HG02763 (cell line): Measurements from ENCODE around the gene NADSYN1.
"Not testable (repeated sequence)": the region's sequence is repeated elsewhere in the genome, so short reads cannot be mapped to it uniquely, and the experiment has no call there.

ENCODE experiments used
- ATAC-seq: cut with Tn5 transposase; IDR thresholded peaks from one replicate; pipeline ENCODE4 v1.9.1; 2021; ENCODE audit warnings: mild to moderate bottlenecking, moderate library complexity; ENCODE audit not compliant: unreplicated experiment

The NADSYN1 gene

DNA sequence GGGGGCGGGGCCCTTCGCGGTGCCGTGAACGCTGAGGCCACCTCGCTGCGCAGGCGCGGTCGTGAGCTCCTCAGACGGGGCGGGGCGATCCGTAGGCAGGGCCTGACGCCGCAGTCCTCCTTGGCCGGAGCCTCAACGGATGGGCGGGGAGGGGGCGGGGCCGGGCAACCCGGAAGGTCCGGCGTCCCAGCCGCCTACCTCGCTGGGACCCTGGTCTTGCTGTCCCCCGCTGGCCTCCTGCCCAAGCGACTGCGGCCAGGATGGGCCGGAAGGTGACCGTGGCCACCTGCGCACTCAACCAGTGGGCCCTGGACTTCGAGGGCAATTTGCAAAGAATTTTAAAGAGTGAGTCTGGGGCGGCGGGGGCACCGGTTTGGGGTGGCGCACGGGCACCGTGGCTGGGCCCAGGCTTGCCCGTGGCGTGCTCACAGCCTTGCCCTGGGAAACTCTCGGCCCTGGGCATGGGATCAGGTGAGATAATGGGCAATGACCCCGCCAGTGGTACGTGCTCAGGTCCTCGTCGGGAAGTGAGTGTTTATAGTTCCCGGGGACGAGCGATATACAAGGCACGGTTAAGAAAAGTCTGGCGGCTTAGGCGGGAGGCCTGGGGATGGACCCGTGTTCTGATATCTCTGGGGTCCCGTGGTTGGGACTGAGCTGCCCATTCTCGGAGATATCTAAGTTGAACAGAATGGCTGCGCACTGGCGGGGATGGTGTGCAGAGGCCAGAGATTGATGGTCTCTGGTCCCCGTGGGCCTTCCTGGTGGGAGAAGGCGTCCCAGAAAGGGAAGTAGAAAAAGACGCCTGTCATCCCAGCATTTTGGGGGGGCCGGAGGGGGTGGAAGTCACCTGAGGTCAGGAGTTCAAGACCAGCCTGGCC is at the start of gene NADSYN1:
Gene NADSYN1 (plus strand): TSS at position 167 of the 881 bp plus-strand sequence. CDS start 94 bp downstream, at position 261.
- ATAC-seq, result peak; percentile 60

DNA sequence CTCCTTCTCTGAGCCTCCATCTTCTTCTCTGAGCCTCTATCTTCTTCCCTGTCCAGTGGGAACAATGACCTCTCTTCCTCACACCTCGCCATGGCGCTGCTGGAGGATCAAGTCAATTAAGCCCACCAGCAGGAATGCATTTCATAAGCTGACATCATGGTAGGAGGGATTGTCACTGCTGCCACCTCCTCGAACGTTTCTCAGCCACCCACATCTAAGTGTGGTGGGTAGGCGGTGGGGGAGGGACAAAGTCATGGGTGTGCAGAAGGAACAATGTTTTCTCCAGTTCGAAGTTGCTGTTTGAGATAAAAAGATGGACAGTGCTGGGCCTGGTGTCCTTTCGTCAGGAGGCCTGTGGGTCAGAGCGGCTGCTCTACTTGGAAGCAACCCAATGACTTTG is 48.8 kb upstream of the NADSYN1 start:
- no peak for ATAC-seq

DNA sequence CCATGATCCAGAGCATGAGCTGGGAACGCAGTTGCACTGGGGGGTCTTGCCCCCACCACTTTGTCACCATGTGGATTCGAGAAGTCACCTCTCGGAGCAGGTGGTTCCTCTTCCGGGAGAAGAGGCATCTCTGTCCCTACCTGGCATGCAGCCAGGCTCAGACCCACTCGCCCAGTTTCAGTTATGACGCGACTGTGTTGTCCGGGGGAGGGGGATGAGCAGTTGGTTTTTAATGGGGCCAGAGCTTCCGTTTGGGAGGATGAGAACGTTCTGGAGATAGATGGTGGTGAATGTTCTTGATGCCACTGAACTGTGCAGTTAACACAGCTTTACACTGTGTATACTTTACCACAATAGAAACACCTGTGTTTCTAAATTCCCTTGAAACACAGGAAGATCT is 46.3 kb upstream of the NADSYN1 start:
- ATAC-seq, result no peak

DNA sequence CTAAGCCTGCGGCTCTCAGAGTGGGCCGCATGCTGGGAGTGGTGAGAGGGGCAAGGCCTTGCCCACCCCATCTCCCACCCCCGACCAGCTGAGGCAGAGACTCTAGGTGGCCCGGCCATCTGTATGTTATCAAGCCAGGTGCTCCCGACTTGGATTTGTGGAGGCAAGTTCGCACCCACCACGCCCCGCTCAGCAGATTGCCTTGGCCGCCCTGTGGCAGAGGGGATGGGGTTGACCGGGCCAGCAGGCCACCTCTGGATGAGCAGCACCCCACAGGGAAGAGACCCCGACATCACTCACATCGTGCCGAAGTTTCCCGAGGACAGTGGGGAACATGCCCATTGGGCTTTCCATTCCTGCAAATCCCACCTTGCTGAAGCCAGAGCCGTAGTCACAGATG is 45.6 kb upstream of the NADSYN1 start:
- ATAC-seq, result no peak

DNA sequence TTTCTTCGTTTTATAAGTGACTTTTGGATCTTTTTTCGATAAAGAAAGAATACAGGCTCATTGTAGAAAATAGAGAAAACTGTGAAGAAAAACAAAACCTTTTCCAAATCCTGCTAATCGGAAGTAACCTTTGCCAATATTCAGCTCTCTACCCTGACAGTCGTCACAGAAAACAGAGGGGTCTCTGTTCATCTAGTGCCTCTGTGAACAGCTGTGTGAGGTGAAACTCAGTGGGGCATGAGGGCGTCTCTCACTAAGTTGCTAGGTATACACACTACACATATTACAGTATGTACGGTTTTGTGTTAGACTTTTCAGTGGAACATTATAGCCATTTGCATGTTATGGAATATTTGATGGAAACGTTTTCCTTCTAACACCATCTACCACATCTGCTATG is 44.2 kb upstream of the NADSYN1 start:
- no peak for ATAC-seq

DNA sequence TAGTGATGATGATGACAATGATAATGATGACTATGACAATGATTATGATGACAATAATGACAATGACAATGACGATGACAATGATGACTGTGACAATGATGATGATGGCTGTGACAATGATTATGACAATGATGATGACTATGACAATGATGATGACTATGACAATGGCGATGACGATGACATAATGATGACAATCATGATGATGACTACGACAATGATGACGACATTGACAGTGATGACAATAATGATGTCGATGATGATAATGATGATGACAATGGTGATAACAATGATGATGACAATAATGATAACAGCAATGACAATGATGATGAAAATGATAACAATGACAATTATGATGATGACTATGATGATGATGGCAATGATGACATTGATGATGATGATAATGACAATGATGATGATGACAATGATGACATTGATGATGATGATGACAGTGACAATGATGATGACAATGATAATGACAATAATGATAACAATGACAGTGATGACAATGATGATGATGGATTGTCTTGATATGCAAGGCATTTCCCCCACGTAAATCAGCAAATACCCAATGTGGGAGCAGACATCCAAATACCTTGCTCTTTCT is 42.5 kb upstream of the NADSYN1 start:
- ATAC-seq, result no peak

DNA sequence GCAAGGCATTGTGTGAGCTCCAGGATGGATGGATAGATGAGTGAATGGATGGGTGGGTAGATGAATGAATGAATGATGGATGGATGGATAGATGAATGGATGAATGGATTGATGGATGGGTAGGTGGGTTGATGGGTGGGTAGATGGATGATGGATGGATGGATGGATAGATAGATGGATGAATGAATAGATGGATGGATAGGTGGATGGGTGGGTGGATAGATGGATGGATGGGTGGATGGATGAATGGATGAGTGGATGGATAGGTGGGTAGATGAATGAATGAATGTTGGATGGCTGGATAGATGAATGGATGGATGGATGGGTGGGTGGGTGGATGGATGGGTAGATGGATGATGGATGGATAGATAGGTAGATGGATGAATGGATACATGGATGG is 38.4 kb upstream of the NADSYN1 start:
- ATAC-seq, result no peak

DNA sequence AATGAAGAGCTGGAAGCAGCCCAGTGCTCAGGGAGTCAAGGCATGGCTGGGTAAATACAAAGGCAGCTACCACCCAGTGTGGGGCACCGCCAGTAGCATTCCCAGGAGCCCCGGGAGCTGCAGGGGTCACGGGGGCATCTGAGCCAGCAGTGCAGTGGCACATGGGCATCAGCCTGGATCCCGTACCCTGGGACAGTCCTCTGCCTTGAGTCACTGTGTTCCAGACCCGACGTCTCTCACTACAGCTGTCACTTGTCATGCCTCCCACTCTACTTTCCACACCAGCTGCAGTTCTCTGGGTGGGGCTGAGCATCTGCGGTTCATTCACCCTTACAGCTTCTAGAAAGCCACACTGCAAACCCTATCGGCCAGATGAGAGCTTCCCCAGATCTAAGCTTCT is 34.4 kb upstream of the NADSYN1 start:
- ATAC-seq, result peak; percentile 63

DNA sequence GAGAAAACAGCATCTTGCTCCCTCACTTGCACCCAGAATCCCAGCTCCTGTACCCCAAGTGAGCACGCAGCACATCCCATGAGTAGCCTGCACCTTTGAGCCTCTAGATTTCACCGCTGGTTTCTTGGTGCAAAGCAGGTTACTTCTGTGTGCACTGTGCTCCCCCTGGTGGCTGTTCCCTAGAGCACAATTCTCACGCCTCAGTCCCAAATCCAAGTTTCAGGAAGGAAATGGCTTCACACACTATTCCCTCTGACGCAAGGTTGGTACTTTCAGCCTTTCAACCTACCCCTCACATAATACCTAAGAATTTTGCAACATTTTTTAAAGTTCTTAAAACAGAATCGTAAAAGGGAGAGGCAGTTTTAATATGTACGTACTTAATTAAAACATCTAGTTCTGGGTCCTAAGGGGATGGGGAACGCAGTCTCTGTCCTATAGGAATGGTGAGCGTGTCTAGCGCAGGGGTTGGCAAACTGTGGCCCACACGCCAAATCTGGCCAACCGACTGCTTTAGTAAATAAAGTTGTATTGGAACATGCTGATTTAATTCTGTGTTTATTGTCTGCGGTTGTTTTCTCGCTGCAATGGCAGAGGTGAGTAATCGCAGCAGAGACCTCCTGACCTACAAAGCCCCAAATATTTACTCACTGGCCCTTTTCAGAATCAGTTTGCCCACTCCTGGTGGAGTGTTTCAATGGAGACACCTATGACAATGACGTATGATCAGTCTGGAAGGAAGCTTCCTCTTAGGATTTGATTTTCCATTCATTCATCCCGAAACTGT is 32.4 kb upstream of the NADSYN1 start:
- ATAC-seq, result no peak

DNA sequence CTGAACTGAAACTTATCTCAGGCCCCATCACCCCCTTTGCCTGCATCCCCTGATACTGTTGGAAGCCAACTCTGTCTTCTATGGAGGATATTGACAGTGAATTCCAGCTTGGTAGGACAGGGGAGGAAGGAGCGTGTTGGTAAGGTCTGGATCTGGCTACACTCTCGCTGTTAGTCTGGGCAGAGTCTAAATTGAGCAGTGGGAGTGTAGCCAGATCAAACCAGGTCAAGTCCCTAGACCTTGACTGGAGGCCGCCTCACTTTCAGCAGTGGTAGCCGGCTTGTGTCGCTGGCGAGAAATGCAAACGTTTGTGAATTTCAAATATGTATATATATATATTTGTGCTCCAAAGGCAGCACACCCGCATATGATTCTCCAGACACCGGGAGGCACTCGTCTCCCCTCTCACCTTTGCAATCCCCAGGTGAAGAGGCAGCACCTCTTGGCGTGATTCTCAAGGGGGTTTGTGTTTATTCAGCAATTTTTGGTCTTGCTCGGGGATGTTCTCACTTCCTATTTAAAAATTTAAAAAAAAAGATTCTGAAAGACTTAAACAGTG is 31.5 kb upstream of the NADSYN1 start:
- no peak for ATAC-seq

DNA sequence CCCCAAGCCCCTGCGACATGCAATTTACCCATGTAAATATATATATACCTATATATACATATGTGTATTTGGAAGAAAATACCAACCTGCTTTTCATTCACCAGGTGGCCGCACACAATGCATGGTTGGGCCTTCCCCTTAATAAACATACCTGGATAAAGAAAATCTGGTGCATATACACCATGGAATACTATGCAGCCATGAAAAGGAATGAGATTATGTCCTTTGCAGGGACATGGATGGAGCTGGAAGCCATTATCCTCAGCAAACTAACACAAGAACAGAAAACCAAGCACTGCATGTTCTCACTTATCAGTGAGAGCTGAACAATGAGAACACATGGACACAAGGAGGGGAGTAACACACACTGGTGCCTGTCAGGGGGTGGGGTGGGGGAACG is 30.7 kb upstream of the NADSYN1 start:
- ATAC-seq, result not testable (repeated sequence)

DNA sequence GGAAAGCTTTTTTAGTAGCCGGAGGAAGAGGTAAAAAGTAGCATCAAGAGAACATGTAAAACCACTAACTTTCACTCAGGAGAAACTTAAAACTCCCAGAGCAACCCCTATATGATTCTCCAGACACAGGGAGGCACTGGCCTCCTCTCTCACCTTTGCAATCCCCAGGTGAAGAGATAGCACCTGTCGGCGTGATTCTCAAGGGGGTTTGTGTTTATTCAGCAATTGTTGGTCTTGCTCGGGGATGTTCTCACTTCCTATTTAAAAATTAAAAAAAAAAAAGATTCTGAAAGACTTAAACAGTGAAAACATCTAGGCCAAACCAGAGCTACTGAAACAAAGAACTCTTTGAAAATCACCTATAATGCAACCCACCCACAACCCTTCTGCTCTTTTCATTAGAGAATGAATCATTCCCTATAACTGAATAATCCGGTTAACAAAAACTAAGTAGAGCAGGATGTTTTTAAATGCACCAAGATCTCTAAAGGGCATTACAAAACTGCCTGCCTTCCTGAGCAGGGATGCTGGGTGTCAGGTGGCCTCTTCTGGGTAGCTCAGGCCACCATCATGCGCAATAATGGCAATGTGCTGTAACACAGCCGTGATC is 29.7 kb upstream of the NADSYN1 start:
- ATAC-seq, result no peak

DNA sequence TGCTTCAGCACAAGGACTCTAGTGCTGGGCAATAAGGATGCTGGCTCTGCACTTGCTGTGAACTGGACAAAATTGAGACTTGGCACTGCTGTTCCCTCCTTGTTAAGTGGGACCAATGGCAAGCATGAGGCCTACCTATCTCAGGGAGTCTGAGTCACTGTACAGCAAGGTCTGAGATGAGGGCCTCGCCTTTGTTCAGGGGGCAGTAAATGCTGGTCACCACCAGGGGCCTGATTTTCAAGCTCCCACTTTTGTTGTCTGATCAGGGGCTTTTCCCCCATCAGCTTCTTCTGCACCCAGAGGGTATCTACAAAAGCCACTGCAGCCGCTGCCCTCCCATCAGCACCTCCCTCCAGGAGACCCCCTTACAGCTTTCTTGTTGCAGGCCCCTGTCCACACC is 27.6 kb upstream of the NADSYN1 start:
- ATAC-seq, result no peak

DNA sequence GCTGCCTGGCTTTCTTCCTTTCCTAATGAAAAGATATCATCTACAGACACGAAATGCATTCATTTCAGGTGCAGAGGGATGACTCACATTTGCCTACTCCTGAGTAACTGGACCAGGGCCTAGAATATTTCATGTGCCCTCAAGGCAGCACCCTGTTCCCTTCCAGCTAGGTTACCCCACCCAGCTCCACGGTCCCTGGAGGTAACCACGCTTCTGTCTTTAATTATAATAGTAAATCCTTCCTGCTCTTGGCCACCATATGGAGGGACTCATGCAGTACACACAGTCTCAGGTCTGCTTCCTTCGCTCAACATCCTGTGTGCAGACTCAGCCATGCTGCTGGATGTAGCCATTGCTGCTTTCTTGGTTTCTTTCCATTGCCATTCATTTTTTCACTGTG is 27.1 kb upstream of the NADSYN1 start:
- no peak for ATAC-seq

DNA sequence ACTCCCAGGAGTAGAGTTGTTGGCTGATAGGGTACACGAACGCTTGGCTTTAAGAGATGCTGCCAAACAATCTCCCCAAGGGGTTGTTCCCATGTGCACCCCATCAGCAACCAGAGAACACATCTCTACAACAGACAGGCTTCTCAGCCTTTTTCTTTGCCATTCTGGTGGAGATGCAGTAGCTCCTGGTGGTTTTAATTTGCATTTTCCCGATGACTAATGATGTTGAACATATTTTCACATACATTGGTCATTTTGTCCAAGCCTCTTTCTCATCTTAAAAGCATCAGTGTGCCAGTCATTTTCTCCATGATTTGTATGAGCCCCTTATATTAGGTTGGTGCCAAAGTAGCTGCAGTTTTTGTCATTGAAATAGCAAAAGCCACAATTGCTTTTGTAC is 26.6 kb upstream of the NADSYN1 start:
- no peak for ATAC-seq

DNA sequence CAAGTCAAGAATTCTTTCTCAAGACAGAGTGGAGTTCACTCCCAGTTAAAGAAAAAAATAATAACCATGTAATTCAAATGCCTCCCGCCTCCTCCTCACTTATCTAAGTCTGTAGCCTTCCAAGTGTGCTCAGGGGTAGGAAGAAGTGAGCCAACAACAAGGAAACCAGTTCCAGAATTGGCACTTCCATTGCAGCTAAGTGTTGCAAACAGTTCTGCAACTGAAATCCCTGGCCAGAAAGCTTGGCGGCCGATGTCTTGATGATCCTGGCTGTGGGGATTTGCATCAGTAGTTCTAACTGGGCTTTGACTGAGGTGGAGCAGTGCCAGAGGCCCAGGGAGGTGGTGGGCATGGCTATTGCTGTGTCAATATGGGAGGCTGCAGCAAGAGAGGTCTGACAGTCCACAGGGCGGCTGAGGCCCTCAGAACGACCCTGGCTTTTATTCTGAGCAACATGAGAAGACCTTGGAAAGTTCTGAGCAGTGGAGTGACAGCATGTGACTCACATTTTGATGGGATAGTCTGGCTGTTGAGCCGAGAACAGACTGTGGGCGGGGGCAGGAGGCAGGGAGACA is 24.1 kb upstream of the NADSYN1 start:
- no peak for ATAC-seq

DNA sequence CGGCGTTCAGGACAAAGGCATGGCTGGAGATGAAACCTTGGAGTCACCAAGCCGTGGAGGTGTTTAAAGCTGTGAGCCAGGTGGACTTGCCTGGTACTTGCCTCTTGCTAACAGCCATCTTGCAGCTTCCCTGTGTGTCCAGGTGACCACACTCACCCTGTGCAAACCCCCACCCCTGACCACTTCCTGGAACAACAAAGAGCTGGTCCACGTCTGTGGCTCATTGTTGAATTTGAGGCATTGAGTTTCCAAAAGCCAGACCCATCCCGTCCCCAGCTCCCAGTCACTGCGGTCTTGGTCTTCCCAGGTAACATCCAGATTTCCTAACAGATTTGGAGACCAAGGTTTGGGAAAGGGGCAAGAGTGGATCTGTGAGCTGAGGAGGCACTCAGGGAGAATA is 23.3 kb upstream of the NADSYN1 start:
- no peak for ATAC-seq

DNA sequence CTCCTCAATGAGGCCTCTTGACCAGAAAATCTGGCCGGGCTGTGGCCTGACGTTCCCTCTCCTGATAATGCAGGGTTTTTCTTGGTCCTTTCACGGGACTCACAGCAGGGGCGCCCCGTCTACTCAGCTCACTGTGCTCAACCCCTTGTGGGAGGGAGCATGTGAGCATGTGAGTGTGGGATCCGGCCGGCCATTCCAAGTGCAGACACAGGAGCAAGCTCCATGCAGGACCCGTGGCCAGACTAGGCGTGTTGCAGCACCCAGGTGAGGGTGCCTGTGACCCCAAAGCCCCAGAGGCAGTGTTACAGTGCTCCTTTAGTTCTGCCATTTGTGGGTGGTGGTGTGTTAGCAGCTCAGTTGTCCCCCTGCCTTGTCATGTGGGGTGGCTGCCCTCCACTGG is 22.8 kb upstream of the NADSYN1 start:
- no peak for ATAC-seq

DNA sequence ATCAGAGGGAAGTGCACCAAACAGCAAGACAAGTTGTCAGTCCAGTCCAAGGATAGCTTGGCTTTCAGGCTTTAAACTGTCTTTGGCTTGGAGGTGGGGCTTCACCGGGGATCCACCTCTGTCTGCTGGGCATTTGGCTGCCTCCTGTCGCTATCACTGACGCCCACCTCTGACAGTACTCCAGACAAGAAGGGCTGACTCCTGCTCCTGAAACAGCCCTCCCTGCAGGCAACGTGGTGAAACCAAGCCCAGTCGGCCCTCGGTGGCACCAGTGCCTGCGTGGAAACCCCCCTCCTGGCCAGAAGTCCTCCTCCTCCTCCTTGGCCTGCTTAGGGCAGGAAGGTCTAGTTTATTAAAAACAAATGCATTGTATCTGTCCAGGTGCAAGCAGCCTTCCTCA is 21.7 kb upstream of the NADSYN1 start:
- no peak for ATAC-seq

DNA sequence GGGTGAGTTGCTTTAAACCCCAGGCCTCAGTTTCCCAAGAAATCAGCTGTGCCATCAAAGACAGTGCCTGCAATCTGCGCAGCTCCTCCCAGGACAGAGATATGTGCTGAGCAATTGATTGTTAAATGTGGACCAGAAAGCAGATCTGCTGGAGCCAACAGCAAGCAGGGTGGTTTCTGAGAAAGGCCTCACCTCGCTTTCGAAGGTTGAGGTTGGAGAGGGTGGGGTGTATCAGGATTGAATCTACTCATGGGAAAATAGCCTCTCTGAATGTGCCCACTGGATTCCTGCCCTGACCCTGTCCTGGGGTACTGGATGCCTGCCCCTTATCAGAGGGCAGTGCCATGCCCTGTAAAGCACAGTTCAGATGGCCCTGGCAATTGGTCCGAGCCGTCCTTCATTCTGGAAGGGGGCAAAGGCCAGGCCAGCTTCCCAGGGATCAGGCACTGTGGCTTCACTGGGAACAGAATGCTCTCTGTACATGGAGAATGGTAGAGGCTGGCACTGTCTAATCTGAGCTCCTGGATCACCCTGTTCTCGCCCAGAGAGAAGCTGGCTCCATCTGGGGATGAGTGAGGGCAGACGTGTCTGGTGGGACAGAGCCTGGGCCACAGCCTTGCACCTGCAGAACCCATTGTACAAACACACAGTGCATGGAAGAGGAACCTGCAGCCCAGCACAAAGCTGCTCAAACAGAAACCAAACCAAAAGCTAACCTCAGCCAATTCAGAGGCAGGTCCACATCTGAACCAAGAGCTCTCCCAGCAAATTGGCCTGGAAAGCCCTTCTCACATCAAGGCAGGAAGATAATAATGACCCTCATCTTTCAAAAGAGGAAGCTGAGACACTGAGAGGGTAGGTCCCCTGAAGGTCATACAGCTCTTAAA is 20.0 kb upstream of the NADSYN1 start:
- no peak for ATAC-seq
